Neutrophil (primary cell): ENCODE results near the gene PLSCR1.

Source experiments
- H3K27ac ChIP-seq: fragments of 200-600 bp; sonication (generic); 2 replicates; pipeline ENCODE4 v1.5.1; 2016; ENCODE audit warnings: mild to moderate bottlenecking, moderate library complexity
- H3K27me3 ChIP-seq: fragments of 200-600 bp; sonication (generic); 2 replicates; pipeline ENCODE4 v1.6.0; 2016; ENCODE audit warnings: mild to moderate bottlenecking
- H3K36me3 ChIP-seq: fragments of 200-600 bp; sonication (generic); 2 replicates; pipeline ENCODE4 v1.5.1; 2017
- H3K4me1 ChIP-seq, 2 experiments: fragments of 200-600 bp in 1 of 2; sonication (generic) in 1 of 2; 1 replicate in 1 of 2; 2 replicates in 1 of 2; pipeline versions ENCODE4 v1.5.1 to v1.6.1; 2013 to 2016; ENCODE audit warnings: low read depth in 1 of 2, low read length in 1 of 2, mild to moderate bottlenecking in 1 of 2, moderate library complexity in 1 of 2; ENCODE audit not compliant: control insufficient read depth in 1 of 2, insufficient read depth in 1 of 2
- H3K4me3 ChIP-seq, 2 experiments: fragments of 200-600 bp in 1 of 2; sonication (generic) in 1 of 2; 1 replicate in 1 of 2; 2 replicates in 1 of 2; pipeline ENCODE4 v1.5.1; 2013 to 2016; ENCODE audit warnings: low read depth in 1 of 2, low read length in 1 of 2, mild to moderate bottlenecking in 1 of 2, moderate library complexity in 1 of 2
- H3K9me3 ChIP-seq: fragments of 200-600 bp; sonication (generic); 2 replicates; pipeline ENCODE4 v1.5.1; 2016
- TF ChIP-seq, protein P1 (sequence below): fragments of 200-600 bp; sonication (generic); IDR thresholded peaks from 2 replicates; pipeline ENCODE4 v1.5.1; 2016; ENCODE audit warnings: antibody characterized with exemption

The PLSCR1 gene

DNA sequence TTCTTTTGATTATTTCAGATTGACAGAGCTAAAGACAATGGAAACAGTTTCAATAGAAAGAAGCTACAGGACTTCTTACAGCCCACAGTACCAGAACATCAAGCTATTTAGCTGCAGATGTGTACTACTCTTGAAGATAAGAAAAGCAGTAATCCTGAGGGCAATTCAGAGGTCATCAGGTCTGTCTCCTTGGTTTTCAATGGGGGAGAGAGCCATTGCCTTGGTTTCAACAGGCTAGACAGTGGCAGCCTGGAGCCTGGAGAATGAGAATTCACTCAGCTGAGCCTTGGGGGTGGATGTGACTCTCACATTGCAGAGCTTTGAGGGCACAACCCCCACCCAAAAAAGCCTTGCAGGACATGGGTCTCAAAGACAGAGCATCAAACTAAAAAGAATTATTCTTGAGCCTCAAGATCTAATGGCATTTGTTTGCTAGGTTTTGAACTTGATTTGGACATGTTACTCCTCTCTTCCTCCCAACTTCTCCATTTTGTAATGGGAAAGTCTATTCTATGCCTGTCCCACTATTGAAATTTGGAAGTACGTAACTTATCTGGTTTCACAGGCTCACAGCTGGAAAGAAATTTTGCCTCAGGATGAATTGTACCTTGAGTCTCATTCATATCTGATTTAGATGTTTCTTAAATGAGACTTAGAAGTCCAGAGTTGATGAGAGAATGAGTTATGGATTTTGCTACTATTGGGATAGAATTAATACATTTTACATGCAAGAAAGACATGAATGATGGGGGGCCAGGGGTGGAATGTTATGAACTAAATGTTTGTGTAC, 36.9 kb downstream of the PLSCR1 start:
- H3K36me3 ChIP-seq = peaks cover 17% of the 10 kb centered on the region
- H3K27me3 ChIP-seq = no peaks in the 10 kb centered on the region
- no peak overlapping the region for H3K4me3 ChIP-seq
- TF ChIP-seq, protein P1, sequence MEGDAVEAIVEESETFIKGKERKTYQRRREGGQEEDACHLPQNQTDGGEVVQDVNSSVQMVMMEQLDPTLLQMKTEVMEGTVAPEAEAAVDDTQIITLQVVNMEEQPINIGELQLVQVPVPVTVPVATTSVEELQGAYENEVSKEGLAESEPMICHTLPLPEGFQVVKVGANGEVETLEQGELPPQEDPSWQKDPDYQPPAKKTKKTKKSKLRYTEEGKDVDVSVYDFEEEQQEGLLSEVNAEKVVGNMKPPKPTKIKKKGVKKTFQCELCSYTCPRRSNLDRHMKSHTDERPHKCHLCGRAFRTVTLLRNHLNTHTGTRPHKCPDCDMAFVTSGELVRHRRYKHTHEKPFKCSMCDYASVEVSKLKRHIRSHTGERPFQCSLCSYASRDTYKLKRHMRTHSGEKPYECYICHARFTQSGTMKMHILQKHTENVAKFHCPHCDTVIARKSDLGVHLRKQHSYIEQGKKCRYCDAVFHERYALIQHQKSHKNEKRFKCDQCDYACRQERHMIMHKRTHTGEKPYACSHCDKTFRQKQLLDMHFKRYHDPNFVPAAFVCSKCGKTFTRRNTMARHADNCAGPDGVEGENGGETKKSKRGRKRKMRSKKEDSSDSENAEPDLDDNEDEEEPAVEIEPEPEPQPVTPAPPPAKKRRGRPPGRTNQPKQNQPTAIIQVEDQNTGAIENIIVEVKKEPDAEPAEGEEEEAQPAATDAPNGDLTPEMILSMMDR = no peak
- no peaks in the 10 kb centered on the region for H3K9me3 ChIP-seq
- peak overlapping the region; percentile 61 for H3K27ac ChIP-seq
- peaks cover 18 to 21% of the 10 kb centered on the region in 2 experiments for H3K4me1 ChIP-seq

- Histone ChIP-seq H3K27me3 (no peaks in the 10 kb centered on the region), H3K4me3 (no peak overlapping the region), H3K9me3 (no peaks in the 10 kb centered on the region), H3K36me3 (no peaks in the 10 kb centered on the region), H3K4me1 (peaks cover 18 to 21% of the 10 kb centered on the region in 2 experiments), H3K27ac (no peak overlapping the region)
- TF ChIP-seq, protein P1 = no peak
These were observed 38.9 kb downstream of the PLSCR1 start for GRCh38 chr3:146505516-146505915.

DNA sequence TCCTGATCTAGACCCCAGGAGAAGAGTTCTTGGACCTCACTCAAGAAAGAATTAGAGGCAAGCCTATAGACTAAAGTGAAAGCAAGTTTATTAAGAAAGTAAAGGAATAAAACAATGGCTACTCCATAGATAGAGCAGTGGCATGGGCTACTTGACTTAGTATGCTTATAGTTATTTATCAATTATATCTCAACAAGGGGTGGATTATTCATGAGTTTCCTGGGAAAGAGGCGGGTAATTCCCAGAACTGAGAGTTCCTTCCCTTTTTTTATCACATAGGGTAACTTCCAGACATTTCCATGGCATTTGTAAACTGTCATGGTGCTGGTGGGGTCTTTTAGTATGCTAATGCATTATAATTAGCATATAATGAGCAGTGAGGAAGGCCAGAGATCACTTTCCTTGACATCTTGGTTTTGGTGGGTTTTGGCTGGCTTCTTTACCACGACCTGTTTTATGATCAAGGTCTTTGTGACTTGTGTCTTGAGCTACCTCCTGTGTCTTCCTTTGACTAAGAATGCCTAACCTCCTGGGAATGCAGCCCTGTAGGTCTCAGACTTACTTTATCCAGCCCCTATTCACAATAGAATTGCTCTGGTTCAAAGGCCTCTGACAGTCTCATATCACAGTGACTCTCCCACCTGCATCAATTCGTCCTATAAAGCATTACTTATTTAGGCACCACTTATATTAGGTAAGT, 39.8 kb downstream of the PLSCR1 start:
- H3K4me3 ChIP-seq = no peak overlapping the region
- no peaks in the 10 kb centered on the region for H3K9me3 ChIP-seq
- H3K27me3 ChIP-seq = no peaks in the 10 kb centered on the region
- H3K4me1 ChIP-seq = peaks cover 18 to 21% of the 10 kb centered on the region in 2 experiments
- H3K36me3 ChIP-seq = no peaks in the 10 kb centered on the region
- TF ChIP-seq, protein P1 = no peak
- H3K27ac ChIP-seq = peak overlapping the region; percentile 11

GRCh38 chr3:146503461-146504202, 40.8 kb downstream of the PLSCR1 start:
- peaks cover 18 to 21% of the 10 kb centered on the region in 2 experiments for H3K4me1 ChIP-seq
- no peaks in the 10 kb centered on the region for H3K9me3 ChIP-seq
- H3K4me3 ChIP-seq = no peak overlapping the region
- H3K36me3 ChIP-seq = no peaks in the 10 kb centered on the region
- H3K27ac ChIP-seq = no peak overlapping the region
- H3K27me3 ChIP-seq = no peaks in the 10 kb centered on the region
- TF ChIP-seq, protein P1 = no peak

- Histone ChIP-seq H3K36me3 (no peaks in the 10 kb centered on the region), H3K27ac (no peak overlapping the region), H3K4me1 (peaks cover 18 to 20% of the 10 kb centered on the region in 2 experiments), H3K4me3 (no peak overlapping the region), H3K9me3 (no peaks in the 10 kb centered on the region), H3K27me3 (no peaks in the 10 kb centered on the region)
- TF ChIP-seq, protein P1 = no peak
These were observed 41.4 kb downstream of the PLSCR1 start for GRCh38 chr3:146502887-146503460.
